Ectodermal cell (in vitro differentiated cells): ENCODE data around the gene FAM53A.
"Not testable (repeated sequence)": the region's sequence is repeated elsewhere in the genome, so short reads cannot be mapped to it uniquely, and the experiment has no call there.

Experiments used
- H3K27ac ChIP-seq: 2 replicates; pipeline ENCODE4 v1.7.0; 2013; ENCODE audit warnings: mild to moderate bottlenecking, low read depth, low read length; ENCODE audit not compliant: insufficient read depth, poor library complexity, severe bottlenecking
- H3K27me3 ChIP-seq: 2 replicates; pipeline ENCODE4 v1.7.0; 2013; ENCODE audit warnings: mild to moderate bottlenecking, low read length; ENCODE audit not compliant: insufficient read depth, control insufficient read depth, poor library complexity, severe bottlenecking
- H3K36me3 ChIP-seq: one replicate; pipeline ENCODE4 v1.7.0; 2013; ENCODE audit warnings: low read length; ENCODE audit not compliant: control insufficient read depth, insufficient read depth
- H3K4me1 ChIP-seq: one replicate; pipeline ENCODE4 v1.7.0; 2013; ENCODE audit warnings: low read length; ENCODE audit not compliant: control insufficient read depth, insufficient read depth
- H3K4me3 ChIP-seq: 2 replicates; pipeline ENCODE4 v1.7.0; 2013; ENCODE audit warnings: low read depth, low read length, control low read depth; ENCODE audit not compliant: insufficient read depth
- H3K9me3 ChIP-seq: 2 replicates; pipeline ENCODE4 v1.7.0; 2013; ENCODE audit warnings: mild to moderate bottlenecking, low read length, moderate library complexity; ENCODE audit not compliant: control insufficient read depth
- WGBS, 2 experiments: methylation state at CpG; one replicate each; pipeline ENCODE4 v1.1.7; 2013; ENCODE audit warnings: missing lambda C conversion rate in 2 of 2; 5-methylcytosine and 5-hydroxymethylcytosine counted together

The FAM53A gene

GRCh38 chr4:1706358-1706757, 22.2 kb upstream of the FAM53A start:
- Histone ChIP-seq H3K4me3 (no peak overlapping the region), H3K27ac (no peak overlapping the region), H3K4me1 (no peaks in the 10 kb centered on the region), H3K36me3 (peaks cover 15% of the 10 kb centered on the region), H3K27me3 (no peaks in the 10 kb centered on the region), H3K9me3 (no peaks in the 10 kb centered on the region)
- 94 to 96% methylated on average over 6 of the region's 6 CpGs for WGBS, 2 experiments

DNA sequence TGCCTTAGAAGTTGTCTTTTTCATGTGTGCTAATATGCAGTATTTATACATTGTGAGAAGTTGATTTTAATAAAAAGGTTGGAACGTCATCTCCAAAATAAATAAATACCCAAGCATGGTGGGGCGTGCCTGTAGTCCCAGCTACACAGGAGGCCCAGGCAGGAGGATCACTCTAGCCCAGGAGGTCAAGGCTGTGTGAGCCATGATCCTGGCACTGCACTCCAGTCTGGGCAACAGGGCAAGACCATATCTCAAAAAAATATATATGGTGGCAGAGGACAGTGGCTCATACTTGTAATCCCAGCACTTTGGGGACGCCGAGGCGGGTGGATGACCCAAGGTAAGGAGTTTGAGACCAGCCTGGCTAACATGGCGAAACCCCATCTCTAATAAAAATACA, 21.6 kb upstream of the FAM53A start:
- no peaks in the 10 kb centered on the region for H3K9me3 ChIP-seq
- no peak overlapping the region for H3K27ac ChIP-seq
- no peaks in the 10 kb centered on the region for H3K27me3 ChIP-seq
- WGBS, 2 experiments, result 95 to 96% methylated on average over 6 of the region's 6 CpGs
- no peaks in the 10 kb centered on the region for H3K4me1 ChIP-seq
- H3K4me3 ChIP-seq, result no peak overlapping the region
- H3K36me3 ChIP-seq, result peaks cover 15% of the 10 kb centered on the region

- H3K9me3 ChIP-seq, result no peaks in the 10 kb centered on the region
- no peaks in the 10 kb centered on the region for H3K27me3 ChIP-seq
- peaks cover 18% of the 10 kb centered on the region for H3K36me3 ChIP-seq
- H3K4me1 ChIP-seq, result no peaks in the 10 kb centered on the region
- WGBS, 2 experiments, result 91 to 100% methylated on average over 1 of the region's 1 CpG
- H3K27ac ChIP-seq, result no peak overlapping the region
- no peak overlapping the region for H3K4me3 ChIP-seq
Measured at GRCh38 chr4:1703867-1704266, 19.8 kb upstream of the FAM53A start.

DNA sequence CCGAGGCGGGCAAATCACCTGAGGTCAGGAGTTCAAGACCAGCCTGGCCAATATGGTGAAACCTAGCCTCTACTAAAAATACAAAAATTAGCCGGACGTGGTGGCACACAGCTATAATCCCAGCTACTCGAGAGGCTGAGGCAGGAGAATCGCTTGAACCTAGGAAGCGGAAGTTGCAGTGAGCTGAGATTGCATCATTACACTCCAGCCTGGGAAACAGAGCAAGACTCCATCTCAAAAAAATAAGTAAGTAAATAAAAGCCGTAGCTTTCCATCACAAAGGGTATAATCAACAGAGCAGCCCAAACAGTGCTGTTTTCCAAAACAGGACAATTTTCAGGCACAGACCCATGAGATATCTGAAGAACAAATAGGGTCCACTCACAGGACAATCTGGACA, 17.6 kb upstream of the FAM53A start:
- H3K36me3 ChIP-seq, result peaks cover 23% of the 10 kb centered on the region
- not testable (repeated sequence) for H3K27me3 ChIP-seq, H3K4me1 ChIP-seq, H3K27ac ChIP-seq, H3K4me3 ChIP-seq, H3K9me3 ChIP-seq
- 93 to 95% methylated on average over 8 of the region's 8 CpGs for WGBS, 2 experiments

DNA sequence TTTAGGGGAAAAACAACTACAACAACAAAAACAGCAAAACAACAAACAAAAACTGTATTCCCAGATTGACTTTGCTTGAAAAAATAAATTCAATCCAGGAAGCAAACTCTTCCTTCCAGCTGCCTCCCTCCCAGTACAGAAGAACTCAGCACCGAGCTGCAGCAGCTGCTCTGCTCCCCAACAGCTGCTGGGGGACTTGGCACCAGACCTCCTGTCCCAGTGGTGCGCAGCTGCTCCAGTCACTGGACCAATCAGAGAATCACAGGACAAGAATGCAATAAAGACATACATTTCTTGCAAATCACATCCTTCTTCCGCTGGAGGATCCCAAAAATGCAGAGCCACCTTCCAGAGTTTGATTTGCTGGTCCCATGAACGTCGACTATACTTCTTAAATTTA, 11.8 kb upstream of the FAM53A start:
- Histone ChIP-seq H3K36me3 (peaks cover 24% of the 10 kb centered on the region), H3K27ac (no peak overlapping the region), H3K4me1 (no peaks in the 10 kb centered on the region), H3K9me3 (no peaks in the 10 kb centered on the region), H3K27me3 (no peaks in the 10 kb centered on the region), H3K4me3 (no peak overlapping the region)
- WGBS, 2 experiments, result 98% methylated on average over 5 of the region's 5 CpGs

GRCh38 chr4:1693131-1693896, 9.2 kb upstream of the FAM53A start:
- Histone ChIP-seq H3K27ac (no peak overlapping the region), H3K4me3 (no peak overlapping the region), H3K9me3 (no peaks in the 10 kb centered on the region), H3K36me3 (peaks cover 21% of the 10 kb centered on the region), H3K27me3 (no peaks in the 10 kb centered on the region), H3K4me1 (no peaks in the 10 kb centered on the region)
- WGBS, 2 experiments, result 71 to 72% methylated on average over 7 of the region's 7 CpGs

DNA sequence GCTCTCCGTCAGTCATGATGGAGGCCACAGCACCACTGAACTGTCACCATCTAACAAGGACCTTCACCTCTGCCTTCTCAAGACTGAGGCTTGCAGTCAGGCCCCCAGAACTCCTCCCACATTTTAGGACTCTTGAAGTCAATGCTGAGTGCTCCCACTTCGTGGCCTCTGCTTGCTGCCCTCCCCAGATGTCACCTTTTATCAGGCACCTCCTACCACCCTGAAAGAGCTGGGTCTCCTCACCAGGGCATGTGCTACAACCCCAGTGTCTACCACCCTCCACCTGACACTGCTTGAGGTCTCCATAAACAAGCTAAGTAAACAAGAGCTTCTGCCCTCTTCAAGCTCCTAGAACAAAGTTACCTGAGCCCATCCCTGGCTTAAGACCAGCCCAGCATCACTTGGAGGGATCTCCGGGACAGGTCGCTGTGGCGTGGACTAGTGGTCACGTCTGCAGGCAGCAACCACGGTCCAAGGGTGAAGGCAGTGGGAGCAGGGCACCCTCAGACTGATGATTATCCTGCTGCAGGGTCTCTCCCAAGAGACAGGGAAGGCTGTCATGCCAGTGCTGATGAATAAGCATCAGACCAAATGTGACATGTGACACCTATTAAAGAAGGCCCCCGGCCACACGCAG, 7.7 kb upstream of the FAM53A start:
- WGBS, 2 experiments, result 89 to 90% methylated on average over 9 of the region's 9 CpGs
- H3K27ac ChIP-seq, result no peak overlapping the region
- no peak overlapping the region for H3K4me3 ChIP-seq
- no peaks in the 10 kb centered on the region for H3K27me3 ChIP-seq
- no peaks in the 10 kb centered on the region for H3K9me3 ChIP-seq
- H3K36me3 ChIP-seq, result peaks cover 16% of the 10 kb centered on the region
- no peaks in the 10 kb centered on the region for H3K4me1 ChIP-seq

DNA sequence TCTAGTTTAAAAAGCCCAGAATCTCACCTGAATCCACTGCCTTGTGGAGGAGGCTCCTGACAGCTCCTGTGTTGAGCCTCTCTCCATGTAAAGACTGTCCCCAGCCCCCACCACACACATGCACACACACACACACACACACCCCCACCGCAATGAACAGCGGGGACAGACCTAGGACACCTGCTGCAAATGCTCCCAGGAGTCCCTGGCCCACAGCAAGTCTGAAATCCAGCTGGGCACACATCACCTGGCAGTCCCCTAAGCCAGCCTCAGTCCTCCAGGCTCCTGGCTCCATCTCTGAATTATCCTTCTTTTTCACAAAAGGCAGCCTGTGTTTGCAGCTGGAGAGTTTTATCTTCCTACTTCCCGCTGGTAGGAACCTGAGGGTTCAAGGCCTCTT, 6.6 kb upstream of the FAM53A start:
- Histone ChIP-seq H3K9me3 (no peaks in the 10 kb centered on the region), H3K4me3 (no peak overlapping the region), H3K4me1 (no peaks in the 10 kb centered on the region), H3K27ac (no peak overlapping the region), H3K27me3 (no peaks in the 10 kb centered on the region), H3K36me3 (peaks cover 16% of the 10 kb centered on the region)
- 93% methylated on average over 3 of the region's 3 CpGs for WGBS, 2 experiments

DNA sequence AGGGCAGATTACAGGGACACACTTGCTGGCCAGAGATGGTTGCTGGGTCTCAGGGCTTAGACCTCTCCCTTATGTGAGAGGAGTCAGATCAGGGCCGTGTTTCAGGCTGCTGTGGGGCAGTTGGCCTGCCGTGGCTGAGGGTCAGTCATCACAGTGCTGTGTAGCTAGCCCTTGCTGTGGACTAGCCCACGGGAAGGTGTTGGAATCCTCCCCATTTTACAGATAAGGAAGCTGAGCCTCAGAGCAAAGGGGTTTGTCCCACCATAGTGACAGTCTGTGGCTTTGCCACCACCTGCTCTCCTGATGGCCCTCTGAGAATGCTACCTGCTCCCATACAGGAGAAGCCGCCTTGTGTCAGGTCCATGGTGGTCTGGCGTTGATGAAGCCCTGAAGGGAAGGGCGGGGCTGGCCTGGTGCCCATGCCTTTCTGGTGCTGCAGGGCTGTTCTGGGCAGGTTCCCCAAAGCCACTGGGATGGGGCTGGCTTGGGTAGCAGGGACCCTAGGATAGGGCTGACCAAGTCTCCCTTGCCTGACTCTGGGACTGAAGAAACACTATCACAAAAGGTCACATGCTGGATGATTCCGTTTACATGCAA, 2.4 kb upstream of the FAM53A start:
- H3K4me3 ChIP-seq, result no peak overlapping the region
- peaks cover 19% of the 10 kb centered on the region for H3K27me3 ChIP-seq
- no peaks in the 10 kb centered on the region for H3K9me3 ChIP-seq
- no peaks in the 10 kb centered on the region for H3K36me3 ChIP-seq
- WGBS, 2 experiments, result 80 to 85% methylated on average over 7 of the region's 7 CpGs
- no peak overlapping the region for H3K27ac ChIP-seq
- H3K4me1 ChIP-seq, result peaks cover 10% of the 10 kb centered on the region

DNA sequence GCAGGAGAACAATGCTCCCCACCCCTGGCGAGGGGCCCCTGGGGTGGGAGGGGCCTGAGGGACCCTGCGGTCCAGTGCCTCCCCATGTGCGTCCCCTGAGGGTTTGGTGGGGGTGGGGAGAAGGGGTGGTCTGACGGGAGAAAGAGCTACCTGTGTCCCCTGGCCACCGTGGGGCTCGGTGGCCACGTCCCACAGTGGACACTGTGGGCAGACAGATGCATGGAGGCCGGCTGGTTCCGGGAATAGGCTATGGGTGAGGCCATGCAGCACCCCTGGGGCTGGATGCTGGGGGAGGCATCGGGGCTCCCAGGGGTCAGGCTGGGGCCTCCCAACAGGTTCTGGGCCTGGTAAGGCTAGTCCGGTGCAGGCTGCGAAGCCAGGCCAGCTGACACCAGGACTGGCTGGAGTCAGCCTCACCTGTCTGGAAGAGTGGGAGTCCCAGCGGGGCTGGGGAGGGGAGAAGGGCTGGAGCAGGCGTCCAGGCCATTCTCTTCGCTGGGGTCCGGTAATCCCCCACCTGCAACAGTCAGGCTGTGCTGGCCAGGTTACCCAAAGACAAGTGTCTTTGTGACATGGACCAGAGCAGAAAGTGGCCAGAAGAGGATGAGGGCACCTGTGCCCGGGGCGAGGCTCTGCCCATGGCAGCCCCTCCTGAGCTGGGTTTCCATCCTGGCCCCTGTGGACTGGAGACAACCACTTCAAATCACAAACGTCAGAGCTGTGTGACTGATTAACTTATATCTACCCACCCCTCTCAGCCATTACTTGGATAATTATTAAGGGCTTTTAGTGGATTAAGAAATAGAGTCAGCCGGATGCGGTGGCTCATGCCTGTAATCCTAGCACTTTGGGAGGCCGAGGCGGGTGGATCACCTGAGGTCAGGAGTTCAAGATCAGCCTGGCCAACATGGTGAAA, 1.4 kb upstream of the FAM53A start:
- Histone ChIP-seq H3K4me1 (peaks cover 10% of the 10 kb centered on the region), H3K27me3 (peaks cover 19% of the 10 kb centered on the region)
- 93 to 94% methylated on average over 23 of the region's 23 CpGs for WGBS, 2 experiments

More for the DNA sequence above, 1.4 kb upstream of the FAM53A start:
- no peaks in the 10 kb centered on the region for H3K9me3 ChIP-seq
- H3K27ac ChIP-seq, result no peak overlapping the region
- no peak overlapping the region for H3K4me3 ChIP-seq
- no peaks in the 10 kb centered on the region for H3K36me3 ChIP-seq
